ENCODE data around the gene SPACA9.

GRCh38 chr9:132846109-132846917, 32.4 kb upstream of the SPACA9 start:
- TF ChIP-seq YY1 (IDR thresholded peaks at IDR 0.05; ENCODE audit: insufficient read depth, insufficient read length), result no peak
- TF ChIP-seq ZNF274 (IDR thresholded peaks at IDR 0.05; ENCODE audit: low read depth, low read length), result no peak

All from NT2/D1 (cell line).